ENCODE measurements around the gene DNAH11. TPM values are rescaled to one million over a fixed set of nuclear protein-coding genes. Genes with fewer than 3 reads are reported as not detected.
"Not testable (repeated sequence)": the region's sequence is repeated elsewhere in the genome, so short reads cannot be mapped to it uniquely, and the experiment has no call there.

The DNAH11 gene
- total and polyA plus RNA-seq, 2 of the 13 experiments (the other 11 are each of a cell fraction or from before 2014, with no cell fraction given): not detected

GRCh38 chr7:21730399-21730798, 187.6 kb downstream of the DNAH11 start (continued):
- no peak for TF ChIP-seq PRDM15 (CRISPR knock-in tag; IDR thresholded peaks at IDR 0.05)

GRCh38 chr7:21731977-21732376, 189.1 kb downstream of the DNAH11 start:
- no peaks in the 10 kb centered on the region for H3K36me3 ChIP-seq (replicated peaks in 1 of 2; ENCODE audit: control insufficient read depth in 1 of 2, insufficient read depth in 2 of 2, low read length in 2 of 2)
- no peak for ATAC-seq
- intact Hi-C loops (cut with micrococcal nuclease; ENCODE audit: unreplicated experiment) (no loop called here), in situ Hi-C loops (cut with HindIII; ENCODE audit: extremely low pct_ligation_motif_present, low pct_unique_long_range_greater_than_20kb) (no loop called here)
- WGBS (ENCODE audit: low lambda C conversion rate): 16% methylated on average over 3 of the region's 3 CpGs
- no TSS peak for BruUV-seq (replicated peaks)
- no peak overlapping the region for H3K9ac ChIP-seq (ENCODE audit: insufficient read depth, low read depth, low read length)
- H3K27ac ChIP-seq (ENCODE audit: extremely low read length, insufficient read depth, low read length): no peak overlapping the region
- H2AFZ ChIP-seq (ENCODE audit: low read length): no peak overlapping the region
- no peaks in the 10 kb centered on the region for H3K27me3 ChIP-seq (ENCODE audit: control insufficient read depth in 1 of 2, insufficient read depth in 2 of 2, low read length in 2 of 2)
- ChIA-PET CTCF (ENCODE audit: low intra/inter-chr PET ratio, low total read pairs) (no interaction called here), POLR2A (no interaction called here)
- no peak for TF ChIP-seq RBFOX2 (IDR thresholded peaks at IDR 0.05; ENCODE audit: low read depth, low read length)
- H4K20me1 ChIP-seq (ENCODE audit: insufficient read depth, low read length): no peaks in the 10 kb centered on the region
- no peak overlapping the region for H3K4me3 ChIP-seq (replicated peaks in 1 of 3; ENCODE audit: insufficient read depth in 1 of 3, low read depth in 2 of 3, low read length in 3 of 3)
- no peak overlapping the region for H3K4me2 ChIP-seq (ENCODE audit: low read depth, low read length)
- no peak for FAIRE-seq
- H3K4me1 ChIP-seq (ENCODE audit: insufficient read depth, low read length): no peaks in the 10 kb centered on the region
- H3K9me3 ChIP-seq (ENCODE audit: low read length): no peaks in the 10 kb centered on the region
- DNase-seq (ENCODE audit: low spot score): no peak
- H3K79me2 ChIP-seq (ENCODE audit: insufficient read depth, low read length): no peaks in the 10 kb centered on the region

- CTCF ChIA-PET (ENCODE audit: low intra/inter-chr PET ratio, low total read pairs); BruUV-seq (replicated peaks); ATAC-seq; POLR2A ChIA-PET; H3K4me3 ChIP-seq (replicated peaks in 1 of 3; ENCODE audit: insufficient read depth in 1 of 3, low read depth in 2 of 3, low read length in 3 of 3); H3K4me2 ChIP-seq (ENCODE audit: low read depth, low read length); H3K36me3 ChIP-seq (replicated peaks in 1 of 2; ENCODE audit: control insufficient read depth in 1 of 2, insufficient read depth in 2 of 2, low read length in 2 of 2); DNase-seq (ENCODE audit: low spot score); FAIRE-seq; H3K79me2 ChIP-seq (ENCODE audit: insufficient read depth, low read length); H2AFZ ChIP-seq (ENCODE audit: low read length); in situ Hi-C loops (cut with HindIII; ENCODE audit: extremely low pct_ligation_motif_present, low pct_unique_long_range_greater_than_20kb); H3K9me3 ChIP-seq (ENCODE audit: low read length); H3K4me1 ChIP-seq (ENCODE audit: insufficient read depth, low read length); H4K20me1 ChIP-seq (ENCODE audit: insufficient read depth, low read length); H3K9ac ChIP-seq (ENCODE audit: insufficient read depth, low read depth, low read length); H3K27me3 ChIP-seq (ENCODE audit: control insufficient read depth in 1 of 2, insufficient read depth in 2 of 2, low read length in 2 of 2); H3K27ac ChIP-seq (ENCODE audit: extremely low read length, insufficient read depth, low read length); intact Hi-C loops (cut with micrococcal nuclease; ENCODE audit: unreplicated experiment): not testable (repeated sequence)
- 17% methylated on average over 6 of the region's 6 CpGs for WGBS (ENCODE audit: low lambda C conversion rate)
These were observed 190.1 kb downstream of the DNAH11 start for GRCh38 chr7:21732956-21733355.

Measured in HepG2 (cell line).